HCT116 (cell line): ENCODE measurements around the gene PGAP6.

ENCODE experiments used
- ZBTB33 ChIP-seq: IDR thresholded peaks from 2 replicates; pipeline ENCODE4 v1.6.1; 2011; ENCODE audit warnings: mild to moderate bottlenecking, low read length, moderate library complexity; ENCODE audit not compliant: insufficient replicate concordance; ENCODE audit errors: extremely low read depth
- ZFX ChIP-seq: fragments of 450-650 bp; IDR thresholded peaks from 2 replicates; pipeline ENCODE4 v1.6.1; 2017

GRCh38 chr16:380762-381011 lies 1.1 kb downstream of the PGAP6 start:
- no peak for TF ChIP-seq ZFX
- TF ChIP-seq ZBTB33: no peak
